HG03575 (cell line): ENCODE measurements around the gene NT5M.

Source experiments
- ATAC-seq: cut with Tn5 transposase; IDR thresholded peaks from one replicate; pipeline ENCODE4 v1.9.1; 2021; ENCODE audit not compliant: unreplicated experiment, insufficient number of reproducible peaks, low FRiP score; ENCODE audit errors: extremely low read depth

NT5M gene

DNA sequence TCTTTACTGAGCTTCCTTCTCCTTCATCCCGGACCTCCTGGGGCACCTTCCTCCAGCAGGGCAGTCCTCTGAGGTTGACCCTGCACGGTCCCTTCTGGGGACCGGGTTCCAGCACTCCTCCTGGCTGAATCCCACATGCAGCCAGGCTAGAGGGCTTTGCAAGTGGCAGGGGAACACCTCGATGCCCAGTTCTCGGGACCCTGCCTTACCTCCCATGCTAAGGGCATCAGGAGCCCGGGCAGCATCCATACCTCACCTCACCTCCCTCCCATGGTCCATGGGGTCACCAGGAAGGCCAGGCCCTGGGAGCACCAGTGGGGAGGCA, 81.1 kb downstream of the NT5M start:
- no peak for ATAC-seq

DNA sequence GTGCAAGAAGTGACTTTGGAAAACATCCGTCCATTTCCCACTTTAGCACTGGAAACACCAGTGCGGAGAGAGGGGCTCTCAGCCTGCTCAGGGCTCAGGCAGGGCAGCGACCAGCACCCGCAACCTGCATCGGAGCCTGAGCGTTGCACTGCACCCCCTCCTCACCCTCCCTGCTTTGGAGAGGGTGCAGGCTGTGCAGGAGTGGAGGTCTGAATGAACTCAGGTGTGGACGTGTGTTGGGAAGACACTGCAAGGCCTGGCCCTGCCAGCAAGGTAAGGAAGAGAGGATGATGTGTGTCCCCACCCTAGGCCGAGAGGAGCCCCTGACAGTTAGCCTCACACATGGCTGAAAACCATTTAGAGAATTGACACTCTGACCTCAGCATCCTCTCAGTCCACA, 81.8 kb downstream of the NT5M start:
- no peak for ATAC-seq

DNA sequence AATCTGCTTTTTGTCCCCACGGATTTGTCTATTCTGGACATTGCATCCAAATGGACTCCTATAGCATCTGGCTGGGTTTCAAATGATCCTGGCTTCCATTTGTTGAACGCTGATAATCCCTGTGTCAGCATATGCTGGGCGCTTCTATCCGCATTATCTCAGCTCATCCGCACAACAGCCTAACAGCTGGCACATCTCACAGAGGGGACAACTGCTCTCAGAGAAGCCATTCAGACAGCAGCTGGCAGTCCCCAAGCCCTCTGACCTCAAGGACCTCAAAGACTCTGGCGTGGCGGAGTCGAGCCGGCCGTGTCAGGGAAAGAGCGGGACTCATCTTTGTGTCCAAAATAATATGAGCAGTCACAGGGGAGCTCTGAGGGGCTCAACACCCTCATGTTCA, 82.3 kb downstream of the NT5M start:
- no peak for ATAC-seq

DNA sequence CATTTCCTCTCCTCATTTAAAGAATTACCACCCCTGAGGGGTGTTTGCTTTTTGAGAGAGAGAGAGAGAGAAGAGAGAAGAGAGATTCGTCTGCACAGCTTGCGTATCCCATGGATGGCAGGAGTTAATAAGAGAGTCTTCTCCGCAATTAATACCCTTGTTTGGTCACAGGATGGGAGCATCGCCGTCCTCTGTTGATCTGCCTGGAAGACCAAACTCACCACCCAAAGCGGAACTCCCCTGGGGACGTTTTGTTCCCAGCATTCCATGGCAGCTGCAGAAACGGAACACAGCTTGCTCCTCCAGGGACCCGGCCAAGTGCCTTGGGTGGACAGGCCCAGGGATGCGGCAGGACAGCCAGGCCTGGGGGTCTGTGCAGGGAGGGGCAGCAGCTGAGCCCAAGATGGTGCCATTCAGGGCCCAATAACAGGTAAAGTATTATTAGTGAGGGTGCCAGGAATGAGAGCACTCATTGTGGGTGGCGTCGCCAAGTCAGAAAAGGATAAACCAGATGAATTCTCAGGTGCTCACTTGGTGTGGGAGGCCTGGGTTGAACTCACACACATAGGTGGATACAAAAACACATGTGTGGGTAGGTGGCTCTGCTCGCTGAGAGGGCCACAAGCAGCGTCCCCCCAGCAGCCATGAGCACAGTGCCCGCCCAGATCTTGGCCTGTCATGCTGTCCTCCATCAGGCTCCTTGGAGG, 83.1 kb downstream of the NT5M start:
- ATAC-seq: no peak

DNA sequence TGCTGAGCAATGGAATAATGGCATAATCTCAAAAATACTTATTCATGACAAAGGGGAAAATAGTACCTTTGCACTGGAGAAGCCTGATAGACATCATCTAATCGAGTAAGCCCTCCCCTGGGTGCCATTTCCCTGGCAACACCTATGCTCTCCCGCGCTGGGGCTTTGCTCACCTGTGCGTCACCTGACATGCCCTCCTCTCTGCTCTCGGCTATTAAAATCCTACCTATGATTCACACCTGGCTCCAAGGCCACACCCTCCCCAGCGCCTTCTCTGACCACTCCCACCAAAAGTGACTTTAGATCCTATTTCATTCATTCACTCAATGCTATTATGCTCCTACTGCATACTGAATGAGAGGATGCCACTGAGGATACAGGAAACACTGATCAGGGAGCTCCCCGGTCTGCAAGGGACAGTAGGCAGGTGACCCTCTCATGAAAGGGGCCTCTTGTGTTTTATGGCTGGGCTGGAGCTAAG, 83.9 kb downstream of the NT5M start:
- no peak for ATAC-seq

DNA sequence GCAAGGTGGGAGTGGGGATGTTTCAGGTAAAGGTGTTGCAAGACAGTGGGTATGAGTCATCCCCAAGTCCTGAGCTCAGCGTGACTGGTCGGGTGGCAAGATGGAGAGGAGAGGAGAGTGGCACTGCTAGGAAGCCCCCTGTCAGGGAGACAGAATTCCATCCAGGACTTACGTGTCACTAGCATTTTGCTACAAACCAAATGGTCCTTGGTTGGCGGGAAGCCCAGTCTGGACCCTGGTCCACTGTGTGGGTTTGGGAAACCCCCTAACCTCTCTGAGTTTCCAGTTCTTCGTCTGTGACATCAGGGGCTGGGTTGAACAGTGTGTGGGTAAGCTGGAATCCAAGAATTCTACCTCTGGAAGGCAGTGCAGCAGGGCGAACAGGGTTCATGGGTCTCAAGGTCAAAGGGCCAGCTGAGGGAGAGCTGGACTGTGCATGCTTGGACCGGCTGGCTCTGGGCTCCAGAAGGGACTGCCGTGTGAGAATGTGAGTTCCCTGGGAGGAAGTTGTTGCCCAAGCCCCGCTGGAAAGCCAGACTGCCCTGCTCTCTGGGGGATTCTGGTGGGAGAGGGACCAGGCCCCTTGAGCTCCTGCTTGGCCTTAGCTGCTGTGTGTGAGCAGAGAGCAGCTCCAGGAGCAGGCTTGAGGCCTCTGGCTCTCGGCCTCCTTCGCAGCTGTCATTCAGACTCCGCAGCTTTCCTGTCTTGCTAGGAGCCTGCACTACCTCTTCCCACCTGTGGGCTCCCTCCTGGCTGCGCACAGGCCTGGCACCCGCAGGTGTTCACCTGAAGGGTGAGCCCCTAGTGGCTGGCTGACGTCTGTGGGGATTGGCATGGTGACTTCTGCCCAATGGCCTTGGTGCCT, 84.6 kb downstream of the NT5M start:
- ATAC-seq: no peak

DNA sequence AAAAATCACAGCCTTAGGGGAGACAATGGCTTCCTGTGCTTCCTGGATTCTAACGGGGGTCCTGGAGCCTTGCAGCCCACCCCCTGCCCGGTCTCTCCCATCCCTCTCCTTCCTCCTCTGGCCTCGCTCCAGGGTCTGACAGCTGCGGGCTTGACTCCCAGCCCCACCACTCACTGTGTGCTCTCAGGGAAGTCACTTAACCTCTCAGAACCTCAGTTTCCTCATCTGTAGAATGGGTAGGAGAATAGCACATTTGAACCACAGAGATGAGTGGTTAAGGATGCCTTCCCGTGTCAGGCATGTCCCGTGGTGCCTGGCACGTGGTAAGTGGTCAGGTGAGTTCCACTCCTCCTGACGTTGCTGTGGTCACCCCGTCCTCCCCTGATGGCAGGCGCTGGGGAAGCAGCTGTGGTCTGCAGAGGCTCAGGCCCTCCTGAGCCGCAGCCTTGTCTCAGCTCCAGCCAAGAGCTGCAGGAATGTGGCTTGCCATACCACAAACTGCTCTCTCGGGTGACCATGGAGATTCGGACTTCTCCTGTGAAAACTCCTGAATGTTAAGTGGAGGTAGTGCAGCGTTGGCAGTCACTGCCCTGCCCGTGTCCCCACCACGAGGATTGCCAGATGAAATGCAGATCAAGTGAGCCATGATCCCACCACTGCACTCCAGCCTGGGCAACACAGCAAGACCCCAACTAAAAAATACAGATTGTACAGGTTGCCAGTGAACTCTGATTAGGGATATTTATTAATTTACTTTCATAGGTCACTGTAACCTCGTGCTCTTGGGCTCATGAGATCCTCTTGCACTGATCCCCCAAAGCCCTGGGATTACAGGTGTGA, 85.7 kb downstream of the NT5M start:
- ATAC-seq: no peak

DNA sequence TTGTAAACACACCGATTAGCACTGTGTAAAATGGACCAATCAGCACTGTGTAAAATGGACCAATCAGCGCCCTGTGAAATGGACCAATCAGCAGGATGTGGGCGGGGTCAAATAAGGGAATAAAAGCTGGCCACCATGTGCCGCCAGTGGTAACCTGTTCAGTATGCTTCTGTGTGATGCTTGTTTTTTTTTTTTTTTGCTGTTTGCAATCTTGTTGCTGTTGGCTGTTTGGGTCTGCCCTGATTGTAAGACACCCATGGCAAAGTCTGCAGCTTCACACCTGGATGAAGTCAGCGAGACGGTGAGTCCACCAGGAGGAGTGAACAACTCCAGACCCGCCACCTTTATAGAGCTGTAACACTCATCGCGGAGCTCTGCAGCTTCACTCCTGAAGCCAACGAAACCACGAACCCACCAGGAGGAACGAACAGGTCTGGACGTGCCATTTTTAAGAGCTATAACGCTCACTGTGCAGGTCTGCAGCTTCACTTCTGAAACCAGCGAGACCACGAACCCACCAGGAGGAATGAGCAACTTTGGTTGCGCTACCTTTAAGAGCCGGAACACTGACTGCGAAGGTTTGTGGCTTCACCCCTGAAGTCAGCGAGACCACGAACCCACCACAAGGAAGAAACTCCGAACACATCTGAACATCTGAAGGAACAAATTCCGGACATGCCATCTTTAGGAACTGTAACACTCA, 88.6 kb downstream of the NT5M start:
- ATAC-seq: no peak

DNA sequence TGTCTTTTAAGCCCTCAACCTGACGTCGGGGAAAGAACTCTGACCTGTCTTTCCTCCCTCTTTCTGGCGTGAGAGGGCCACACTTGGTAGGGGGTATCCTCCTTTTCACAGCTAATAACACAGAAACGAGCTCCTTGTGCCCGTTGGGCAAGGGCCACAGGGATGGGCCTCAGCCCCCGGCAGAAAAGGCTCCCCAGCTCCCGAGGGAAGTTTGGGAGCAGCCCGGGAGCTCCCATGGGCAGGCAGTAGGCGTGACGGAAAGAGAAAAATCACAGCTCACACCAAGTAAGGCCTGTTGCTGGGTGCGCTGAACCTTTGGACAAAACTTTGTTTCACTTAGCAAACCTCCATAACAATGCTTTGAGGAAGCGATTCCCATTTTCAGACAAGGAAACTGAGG, 90.8 kb downstream of the NT5M start:
- no peak for ATAC-seq

DNA sequence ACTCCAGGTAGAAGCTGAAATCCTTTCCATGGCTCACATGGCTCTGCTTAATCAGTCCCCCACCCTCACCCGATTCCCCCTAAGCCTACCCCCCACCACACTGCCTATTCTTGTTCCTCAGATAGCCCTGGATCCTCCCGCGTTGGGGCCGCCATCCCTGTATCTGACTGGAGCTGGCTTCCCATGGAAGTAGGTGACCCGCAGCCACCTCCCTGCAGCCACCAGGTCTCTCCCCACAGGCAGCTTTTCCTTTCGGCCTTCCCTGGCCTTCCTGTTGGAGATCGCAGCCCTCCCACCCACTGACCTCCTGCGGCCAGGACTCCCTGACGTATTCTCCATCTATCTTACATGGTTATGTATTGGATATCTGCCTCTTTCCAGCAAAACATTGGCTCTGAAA, 91.3 kb downstream of the NT5M start:
- ATAC-seq: no peak

DNA sequence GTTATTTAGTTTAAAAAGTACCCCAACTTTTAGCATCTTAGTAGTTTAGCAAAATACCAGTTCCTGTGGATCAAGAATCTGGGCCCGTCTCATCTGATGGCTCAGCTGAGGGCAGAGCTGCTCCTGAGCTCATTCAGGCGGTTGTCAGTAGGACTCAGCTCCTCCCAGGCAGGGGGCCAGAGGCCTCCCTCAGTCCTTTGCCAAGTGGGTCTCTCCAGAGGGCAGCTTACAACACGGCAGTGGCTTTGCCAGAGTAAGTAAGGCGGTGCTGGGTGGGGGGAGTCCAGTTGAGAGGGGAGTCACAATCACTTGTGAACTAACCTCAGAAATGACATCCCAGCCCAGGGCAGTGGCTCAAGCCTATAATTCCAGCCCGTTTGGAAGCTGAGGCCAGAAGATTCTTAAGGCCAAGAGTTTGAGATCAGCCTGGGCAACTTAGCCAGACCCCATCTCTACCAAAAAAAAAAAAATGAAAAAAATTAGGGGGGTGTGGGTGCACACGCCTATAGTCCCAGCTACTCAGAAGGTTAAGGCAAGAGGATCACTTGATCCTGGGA, 92.2 kb downstream of the NT5M start:
- ATAC-seq: no peak

DNA sequence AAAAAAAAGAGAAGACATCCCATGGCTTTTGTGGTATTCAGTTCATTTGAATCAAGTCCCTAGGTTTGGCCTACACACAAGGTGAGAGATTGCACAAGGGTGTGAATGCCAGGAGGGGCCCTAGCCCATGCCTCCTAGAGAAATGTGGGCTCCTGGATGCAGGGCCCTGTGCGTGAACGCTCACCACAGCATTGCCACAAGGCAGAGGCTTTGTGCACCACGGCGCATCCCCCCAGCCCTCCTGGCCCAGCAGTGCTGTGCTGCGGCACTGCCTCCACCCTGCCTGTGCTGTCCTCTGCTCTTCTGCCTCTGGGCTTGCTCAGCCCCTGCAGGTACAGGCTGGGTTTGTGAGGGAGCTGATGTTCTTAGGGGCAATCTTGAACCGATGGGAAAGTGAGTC, 92.7 kb downstream of the NT5M start:
- no peak for ATAC-seq
